Stimulated activated CD8-positive, alpha-beta memory T cell treated with anti-CD3 and anti-CD28 coated beads, Interleukin-12 subunit alpha, Interleukin-12 subunit beta, amount 100 ng/mL, for 4 hours (primary cell): ENCODE measurements around the gene PDGFA.

Source experiments
- DNase-seq: peaks from one replicate; pipeline ENCODE4 v3.0.0-alpha.2; 2020; ENCODE audit warnings: low read depth

Gene PDGFA

GRCh38 chr7:473870-474604 is 45.6 kb downstream of the PDGFA start:
- DNase-seq: no peak

- no peak for DNase-seq
These were observed 46.4 kb downstream of the PDGFA start for GRCh38 chr7:473211-473734.

GRCh38 chr7:472640-472957 is 47.0 kb downstream of the PDGFA start:
- DNase-seq: no peak

- DNase-seq: no peak
These were observed 47.6 kb downstream of the PDGFA start for GRCh38 chr7:471866-472639.

GRCh38 chr7:471191-471865 is 48.3 kb downstream of the PDGFA start:
- DNase-seq: no peak

- no peak for DNase-seq
These were observed 50.1 kb downstream of the PDGFA start for GRCh38 chr7:469563-469961.

GRCh38 chr7:468681-469562 is 50.7 kb downstream of the PDGFA start:
- no peak for DNase-seq

- no peak for DNase-seq
These were observed 51.6 kb downstream of the PDGFA start for GRCh38 chr7:467856-468545.

GRCh38 chr7:467393-467828 is 52.2 kb downstream of the PDGFA start:
- DNase-seq: no peak

GRCh38 chr7:466465-467191 is 53.0 kb downstream of the PDGFA start:
- no peak for DNase-seq

- DNase-seq: no peak
These were observed 53.8 kb downstream of the PDGFA start for GRCh38 chr7:465710-466400.

GRCh38 chr7:464454-465401 is 54.9 kb downstream of the PDGFA start:
- no peak for DNase-seq

- DNase-seq: no peak
These were observed 55.7 kb downstream of the PDGFA start for GRCh38 chr7:463817-464453.

GRCh38 chr7:463362-463781 is 56.3 kb downstream of the PDGFA start:
- DNase-seq: no peak

- DNase-seq: no peak
These were observed 57.2 kb downstream of the PDGFA start for GRCh38 chr7:462173-463103.

- DNase-seq: no peak
These were observed 58.0 kb downstream of the PDGFA start for GRCh38 chr7:461453-462172.

GRCh38 chr7:461117-461452 is 58.6 kb downstream of the PDGFA start:
- no peak for DNase-seq
